Left renal cortex interstitium (tissue), 4 donors: Measurements from ENCODE around the gene SMARCA4. TPM values are rescaled to one million over a fixed set of nuclear protein-coding genes. Genes with fewer than 3 reads are reported as not detected.
"Not testable (repeated sequence)": the region's sequence is repeated elsewhere in the genome, so short reads cannot be mapped to it uniquely, and the experiment has no call there.

Source experiments
- DNase-seq, 4 donors: peaks; one replicate each; pipeline ENCODE4 v3.0.0-alpha.2; 2013; ENCODE audit warnings: low read depth in 4 of 4, low spot score in 2 of 4, missing footprints in 1 of 4
- polyA plus RNA-seq, 4 donors: library from polyadenylated mRNA; unstranded; fragments of 120-200 nt; gene quantifications; one replicate each; pipeline ENCODE4 v1.2.1, GENCODE V29; 2013; ENCODE audit not compliant: insufficient read length in 4 of 4

Gene SMARCA4
- polyA plus RNA-seq, 4 donors = 131 to 167 (median 163) TPM

GRCh38 chr19:10975374-10976130, 14.7 kb downstream of the SMARCA4 start:
- no peak for DNase-seq

- DNase-seq = no peak
Observed at GRCh38 chr19:10976131-10976892, 15.5 kb downstream of the SMARCA4 start.

- no peak for DNase-seq
Observed at GRCh38 chr19:10977742-10978092, 16.9 kb downstream of the SMARCA4 start.

- DNase-seq = no peak
Observed at GRCh38 chr19:10979951-10980381, 19.1 kb downstream of the SMARCA4 start.

GRCh38 chr19:10981252-10981895, 20.5 kb downstream of the SMARCA4 start:
- DNase-seq = no peak

- DNase-seq = no peak
Observed at GRCh38 chr19:10983026-10983425, 22.2 kb downstream of the SMARCA4 start.

- no peak for DNase-seq
Observed at GRCh38 chr19:10984166-10984735, 23.4 kb downstream of the SMARCA4 start.

- DNase-seq = no peak
Observed at GRCh38 chr19:10985502-10985901, 24.7 kb downstream of the SMARCA4 start.

- no peak for DNase-seq
Observed at GRCh38 chr19:10986301-10987127, 25.7 kb downstream of the SMARCA4 start.

- no peak for DNase-seq
Observed at GRCh38 chr19:10987571-10988297, 26.9 kb downstream of the SMARCA4 start.

- no peak for DNase-seq
Observed at GRCh38 chr19:10988380-10988779, 27.6 kb downstream of the SMARCA4 start.

GRCh38 chr19:10988921-10989320, 28.1 kb downstream of the SMARCA4 start:
- DNase-seq = no peak

- DNase-seq = no peak
Observed at GRCh38 chr19:10991076-10991475, 30.2 kb downstream of the SMARCA4 start.

GRCh38 chr19:10991521-10992081, 30.8 kb downstream of the SMARCA4 start:
- no peak for DNase-seq

- DNase-seq = not testable (repeated sequence)
Observed at GRCh38 chr19:10992174-10992573, 31.3 kb downstream of the SMARCA4 start.

GRCh38 chr19:10995926-10996600, 35.2 kb downstream of the SMARCA4 start:
- no peak for DNase-seq

GRCh38 chr19:10998045-10998533, 37.3 kb downstream of the SMARCA4 start:
- DNase-seq = no peak

GRCh38 chr19:10998666-10999065, 37.8 kb downstream of the SMARCA4 start:
- DNase-seq = no peak

GRCh38 chr19:11005521-11005920, 44.7 kb downstream of the SMARCA4 start:
- no peak for DNase-seq
